ENCODE results near the gene NTN3.

GRCh38 chr16:2464333-2464732, 6.8 kb upstream of the NTN3 start:
- TF ChIP-seq CTCF (IDR thresholded peaks at IDR 0.05), result no peak
- TF ChIP-seq POLR2A (IDR thresholded peaks at IDR 0.05), result no peak
